GM12891 (cell line): ENCODE results near the gene FAM72A.
"Not testable (repeated sequence)": the region's sequence is repeated elsewhere in the genome, so short reads cannot be mapped to it uniquely, and the experiment has no call there.

Experiments used
- PAX5 ChIP-seq: IDR thresholded peaks from 2 replicates; pipeline ENCODE4 v1.6.1; 2011; ENCODE audit warnings: low read length, moderate library complexity, mild to moderate bottlenecking; ENCODE audit not compliant: insufficient read depth, severe bottlenecking
- POLR2A ChIP-seq: IDR thresholded peaks from 2 replicates; pipeline ENCODE4 v1.6.1; 2011; ENCODE audit warnings: low read depth, low read length, control low read depth
- POLR2AphosphoS5 ChIP-seq: IDR thresholded peaks from 2 replicates; pipeline ENCODE4 v1.6.1; 2011; ENCODE audit warnings: low read depth, low read length, control low read depth
- POU2F2 ChIP-seq: IDR thresholded peaks from 2 replicates; pipeline ENCODE4 v1.6.1; 2011; ENCODE audit warnings: low read depth, mild to moderate bottlenecking, control low read depth, low read length, moderate library complexity
- SPI1 ChIP-seq: IDR thresholded peaks from 2 replicates; pipeline ENCODE4 v1.6.1; 2011; ENCODE audit warnings: low read depth, low read length, control low read depth
- TAF1 ChIP-seq: IDR thresholded peaks from 2 replicates; pipeline ENCODE4 v1.6.1; 2011; ENCODE audit warnings: low read depth, low read length, control low read depth

DNA sequence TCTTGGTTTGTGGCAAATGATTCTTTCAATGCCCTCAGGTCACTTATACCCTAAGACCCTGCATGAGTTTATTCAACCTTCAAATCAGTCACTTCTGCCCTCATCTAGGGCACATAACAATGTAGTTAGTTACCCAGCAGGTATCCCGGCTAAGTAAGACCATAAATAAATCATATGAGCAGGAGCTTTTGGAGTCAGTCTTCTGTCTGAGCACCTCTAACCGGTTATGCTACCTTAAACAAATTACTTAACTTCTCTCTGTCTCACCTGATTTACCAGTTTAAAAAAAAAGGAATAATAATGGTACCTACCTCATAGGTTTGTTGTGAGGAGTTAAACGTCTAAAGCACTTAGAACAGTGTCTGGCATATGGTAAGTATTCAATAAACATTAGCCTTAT is 16.9 kb downstream of the FAM72A start:
- TF ChIP-seq POLR2AphosphoS5, POLR2A, TAF1, PAX5, SPI1, POU2F2: not testable (repeated sequence)
